Cardiac atrium fibroblast (primary cell): Measurements from ENCODE around the gene SRRM1. TPM values are rescaled to one million over a fixed set of nuclear protein-coding genes. Genes with fewer than 3 reads are reported as not detected.

ENCODE experiments used
- total RNA-seq: library from RNA; depleted of rRNA; stranded (reverse); fragments of >200 nt; gene quantifications from 2 replicates; pipeline ENCODE4 v1.2.3, GENCODE V29; 2015

SRRM1 gene, protein sequence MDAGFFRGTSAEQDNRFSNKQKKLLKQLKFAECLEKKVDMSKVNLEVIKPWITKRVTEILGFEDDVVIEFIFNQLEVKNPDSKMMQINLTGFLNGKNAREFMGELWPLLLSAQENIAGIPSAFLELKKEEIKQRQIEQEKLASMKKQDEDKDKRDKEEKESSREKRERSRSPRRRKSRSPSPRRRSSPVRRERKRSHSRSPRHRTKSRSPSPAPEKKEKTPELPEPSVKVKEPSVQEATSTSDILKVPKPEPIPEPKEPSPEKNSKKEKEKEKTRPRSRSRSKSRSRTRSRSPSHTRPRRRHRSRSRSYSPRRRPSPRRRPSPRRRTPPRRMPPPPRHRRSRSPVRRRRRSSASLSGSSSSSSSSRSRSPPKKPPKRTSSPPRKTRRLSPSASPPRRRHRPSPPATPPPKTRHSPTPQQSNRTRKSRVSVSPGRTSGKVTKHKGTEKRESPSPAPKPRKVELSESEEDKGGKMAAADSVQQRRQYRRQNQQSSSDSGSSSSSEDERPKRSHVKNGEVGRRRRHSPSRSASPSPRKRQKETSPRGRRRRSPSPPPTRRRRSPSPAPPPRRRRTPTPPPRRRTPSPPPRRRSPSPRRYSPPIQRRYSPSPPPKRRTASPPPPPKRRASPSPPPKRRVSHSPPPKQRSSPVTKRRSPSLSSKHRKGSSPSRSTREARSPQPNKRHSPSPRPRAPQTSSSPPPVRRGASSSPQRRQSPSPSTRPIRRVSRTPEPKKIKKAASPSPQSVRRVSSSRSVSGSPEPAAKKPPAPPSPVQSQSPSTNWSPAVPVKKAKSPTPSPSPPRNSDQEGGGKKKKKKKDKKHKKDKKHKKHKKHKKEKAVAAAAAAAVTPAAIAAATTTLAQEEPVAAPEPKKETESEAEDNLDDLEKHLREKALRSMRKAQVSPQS
- 27.1 and 29.6 TPM in 2 replicates for total RNA-seq

DNA sequence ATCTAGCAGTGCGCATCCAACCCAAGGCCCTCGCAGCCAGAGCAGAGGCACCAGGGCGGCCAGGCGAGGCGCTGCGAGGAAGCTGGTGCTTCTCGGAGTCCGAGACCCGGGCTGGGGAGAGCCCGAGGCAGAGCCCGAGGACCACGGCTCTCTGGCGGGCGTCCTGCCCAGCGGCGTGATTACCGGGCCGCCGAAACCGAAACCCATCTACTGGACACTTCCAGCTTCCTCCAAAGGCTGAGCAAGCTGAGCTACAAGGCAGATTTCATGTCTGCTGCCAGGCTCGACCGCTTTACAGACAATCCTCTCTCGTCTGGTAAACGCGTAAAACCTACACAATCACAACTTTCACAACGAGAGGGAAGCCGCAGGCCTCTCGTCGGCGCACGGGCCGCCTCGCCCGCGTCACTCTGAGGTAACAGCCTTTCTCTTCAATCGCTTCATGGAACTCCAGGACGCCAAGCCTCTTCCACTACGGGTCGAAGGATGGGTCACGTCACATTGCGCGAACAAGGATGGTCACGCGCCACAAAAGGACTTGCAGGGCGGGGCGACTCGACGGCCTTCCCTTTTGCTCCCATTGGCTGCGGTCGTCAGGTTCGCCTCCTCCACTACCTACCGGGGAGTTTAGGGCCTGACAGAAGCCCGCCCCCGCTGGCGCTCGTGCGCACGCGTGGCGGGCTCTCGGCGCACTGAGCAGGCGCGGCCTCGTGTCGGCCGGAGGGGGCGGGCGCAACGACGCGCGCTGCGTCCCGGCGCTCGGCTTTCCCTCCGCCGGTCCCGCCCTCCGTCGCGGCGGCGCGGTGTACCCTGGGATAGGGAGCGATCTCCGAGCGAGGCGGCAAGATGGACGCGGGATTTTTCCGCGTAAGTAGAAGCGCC is at the start of gene SRRM1:
Gene SRRM1 (plus strand): TSS at position 822 of the 882 bp plus-strand sequence. CDS start 25 bp downstream, at position 847.

Other genes starting within 250 kb of the SRRM1 start
- 2.6 and 4.3 TPM in 2 replicates for gene STPG1, start 229.5 kb upstream of the SRRM1 start, total RNA-seq
- gene NIPAL3, start 227.5 kb upstream of the SRRM1 start, total RNA-seq: 13.4 and 19.5 TPM in 2 replicates
- 6.5 and 7.3 TPM in 2 replicates for gene RCAN3, start 140.5 kb upstream of the SRRM1 start, total RNA-seq
- not detected in 2 replicates for gene NCMAP, start 87.2 kb upstream of the SRRM1 start, total RNA-seq
- gene CLIC4, start 102.1 kb downstream of the SRRM1 start, total RNA-seq: 383 and 389 TPM in 2 replicates